ENCODE measurements around the gene GNG11. TPM values are rescaled to one million over a fixed set of nuclear protein-coding genes. Genes with fewer than 3 reads are reported as not detected.

Gene GNG11
- total and polyA plus RNA-seq, 2 donors (not counting 1 experiment from before 2014, with no cell fraction given): 27.2 to 46.1 TPM

DNA sequence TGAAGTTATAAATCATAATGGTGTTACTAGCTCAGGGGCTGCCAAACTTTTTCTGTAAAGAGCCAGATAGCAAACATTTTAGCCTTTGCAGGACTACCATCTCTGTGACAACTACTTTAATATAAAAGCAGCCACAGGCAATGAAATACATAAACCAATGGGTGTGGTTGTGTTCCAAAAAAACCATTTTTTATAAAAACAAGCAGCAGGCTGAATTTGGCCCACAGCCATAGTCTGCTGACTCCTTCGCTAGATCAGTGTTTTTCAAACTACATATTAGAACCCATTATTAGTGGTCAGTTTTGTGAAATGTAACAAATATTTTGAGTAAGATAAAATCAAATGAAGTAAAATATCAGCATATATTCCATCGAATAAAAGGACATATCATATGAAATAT, 13.6 kb downstream of the GNG11 start:
- H3K36me3 ChIP-seq (ENCODE audit: control insufficient read depth, insufficient read depth, low read length): no peaks in the 10 kb centered on the region

GRCh38 chr7:93937818-93938217, 16.3 kb downstream of the GNG11 start:
- no peaks in the 10 kb centered on the region for H3K4me1 ChIP-seq (ENCODE audit: control insufficient read depth, extremely low read depth, insufficient read depth, low read length)
- TF ChIP-seq CTCF (conservative IDR thresholded peaks at IDR 0.05 in 1 of 2, IDR thresholded peaks at IDR 0.05 in 1 of 2; ENCODE audit: low read depth in 1 of 2, low read length in 2 of 2) (no peak), EZH2 (IDR thresholded peaks at IDR 0.05; ENCODE audit: low read length, missing control alignments) (no peak)
- no peak for DNase-seq (ENCODE audit: low read depth in 2 of 2)

More for the DNA sequence above, 13.6 kb downstream of the GNG11 start:
- no peak overlapping the region for H3K4me2 ChIP-seq (ENCODE audit: extremely low read depth, insufficient read depth, low read length)
- no peak overlapping the region for H3K9ac ChIP-seq (ENCODE audit: insufficient read depth, low read length)
- no peak overlapping the region for H3K27ac ChIP-seq (ENCODE audit: insufficient read depth, low read length)
- H3K27me3 ChIP-seq (ENCODE audit: control insufficient read depth, insufficient read depth, low read length): no peaks in the 10 kb centered on the region
- H4K20me1 ChIP-seq (ENCODE audit: control insufficient read depth, extremely low read depth, insufficient read depth, low read length): no peaks in the 10 kb centered on the region
- TF ChIP-seq CTCF (conservative IDR thresholded peaks at IDR 0.05 in 1 of 2, IDR thresholded peaks at IDR 0.05 in 1 of 2; ENCODE audit: low read depth in 1 of 2, low read length in 2 of 2): no peak
- TF ChIP-seq EZH2 (IDR thresholded peaks at IDR 0.05; ENCODE audit: low read length, missing control alignments): no peak
- H3K4me1 ChIP-seq (ENCODE audit: control insufficient read depth, extremely low read depth, insufficient read depth, low read length): no peaks in the 10 kb centered on the region
- H3K9me3 ChIP-seq (ENCODE audit: control insufficient read depth, insufficient read depth, low read depth, low read length): no peaks in the 10 kb centered on the region
- peak in 1 of 2 donors; percentile 66 for DNase-seq (ENCODE audit: low read depth in 2 of 2)
- no peak overlapping the region for H2AFZ ChIP-seq (ENCODE audit: low read length)
- no peaks in the 10 kb centered on the region for H3K79me2 ChIP-seq (ENCODE audit: control insufficient read depth, insufficient read depth, low read length)
- H3K4me3 ChIP-seq (replicated peaks in 1 of 4; ENCODE audit: control extremely low read depth in 1 of 4, insufficient read depth in 1 of 4, low read depth in 3 of 4, low read length in 4 of 4): no peak overlapping the region

DNA sequence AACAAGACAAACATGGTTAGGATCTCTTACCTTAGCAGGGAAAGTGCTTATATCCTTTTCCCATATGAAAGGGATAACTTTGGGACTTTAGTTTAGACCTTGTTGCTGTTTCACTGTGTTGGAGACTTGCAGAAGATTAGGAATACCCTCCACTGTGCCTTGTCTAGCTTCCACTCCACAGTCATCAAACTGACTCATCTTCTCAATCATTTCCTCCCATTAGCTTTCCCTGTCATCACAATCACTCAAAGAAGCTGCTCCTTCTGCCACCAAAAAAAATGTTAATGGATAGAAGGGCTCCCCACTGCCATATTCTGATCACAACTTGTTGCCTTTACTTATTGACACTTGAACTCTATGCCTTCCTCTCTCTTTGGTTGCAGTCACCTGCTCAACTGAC, 16.8 kb downstream of the GNG11 start:
- Histone ChIP-seq H3K4me1 (ENCODE audit: control insufficient read depth, extremely low read depth, insufficient read depth, low read length) (no peaks in the 10 kb centered on the region), H3K9me3 (ENCODE audit: control insufficient read depth, insufficient read depth, low read depth, low read length) (no peaks in the 10 kb centered on the region), H3K4me3 (replicated peaks in 1 of 4; ENCODE audit: control extremely low read depth in 1 of 4, insufficient read depth in 1 of 4, low read depth in 3 of 4, low read length in 4 of 4) (no peak overlapping the region), H3K27ac (ENCODE audit: insufficient read depth, low read length) (no peak overlapping the region), H3K27me3 (ENCODE audit: control insufficient read depth, insufficient read depth, low read length) (no peaks in the 10 kb centered on the region), H3K36me3 (ENCODE audit: control insufficient read depth, insufficient read depth, low read length) (no peaks in the 10 kb centered on the region), H3K4me2 (ENCODE audit: extremely low read depth, insufficient read depth, low read length) (no peak overlapping the region), H4K20me1 (ENCODE audit: control insufficient read depth, extremely low read depth, insufficient read depth, low read length) (no peaks in the 10 kb centered on the region), H3K79me2 (ENCODE audit: control insufficient read depth, insufficient read depth, low read length) (no peaks in the 10 kb centered on the region), H3K9ac (ENCODE audit: insufficient read depth, low read length) (no peak overlapping the region), H2AFZ (ENCODE audit: low read length) (no peak overlapping the region)
- no peak for DNase-seq (ENCODE audit: low read depth in 2 of 2)
- TF ChIP-seq EZH2 (IDR thresholded peaks at IDR 0.05; ENCODE audit: low read length, missing control alignments) (no peak), CTCF (conservative IDR thresholded peaks at IDR 0.05 in 1 of 2, IDR thresholded peaks at IDR 0.05 in 1 of 2; ENCODE audit: low read depth in 1 of 2, low read length in 2 of 2) (no peak)

More at GRCh38 chr7:93937818-93938217, 16.3 kb downstream of the GNG11 start:
- H3K27me3 ChIP-seq (ENCODE audit: control insufficient read depth, insufficient read depth, low read length): no peaks in the 10 kb centered on the region
- no peak overlapping the region for H2AFZ ChIP-seq (ENCODE audit: low read length)
- no peaks in the 10 kb centered on the region for H3K36me3 ChIP-seq (ENCODE audit: control insufficient read depth, insufficient read depth, low read length)
- no peak overlapping the region for H3K4me3 ChIP-seq (replicated peaks in 1 of 4; ENCODE audit: control extremely low read depth in 1 of 4, insufficient read depth in 1 of 4, low read depth in 3 of 4, low read length in 4 of 4)
- H3K9ac ChIP-seq (ENCODE audit: insufficient read depth, low read length): no peak overlapping the region
- H3K27ac ChIP-seq (ENCODE audit: insufficient read depth, low read length): no peak overlapping the region
- no peak overlapping the region for H3K4me2 ChIP-seq (ENCODE audit: extremely low read depth, insufficient read depth, low read length)
- H3K79me2 ChIP-seq (ENCODE audit: control insufficient read depth, insufficient read depth, low read length): no peaks in the 10 kb centered on the region
- no peaks in the 10 kb centered on the region for H4K20me1 ChIP-seq (ENCODE audit: control insufficient read depth, extremely low read depth, insufficient read depth, low read length)
- no peaks in the 10 kb centered on the region for H3K9me3 ChIP-seq (ENCODE audit: control insufficient read depth, insufficient read depth, low read depth, low read length)
